ENCODE measurements around the gene TTC28. TPM values are rescaled to one million over a fixed set of nuclear protein-coding genes. Genes with fewer than 3 reads are reported as not detected.

Gene TTC28
- total and polyA plus RNA-seq, 10 of the 15 experiments (the other 5 are each of a cell fraction or from before 2014, with no cell fraction given) = 0.15 to 8.4 (median 1.4) TPM

- TF ChIP-seq CUX1 (IDR thresholded peaks at IDR 0.05; ENCODE audit: insufficient replicate concordance, low read depth, low read length) (no peak), HCFC1 (IDR thresholded peaks at IDR 0.05; ENCODE audit: low read length) (no peak), JUNB (IDR thresholded peaks at IDR 0.05) (no peak), TCF3 (IDR thresholded peaks at IDR 0.05; ENCODE audit: borderline replicate concordance, insufficient read depth, low read depth, low read length) (no peak), HDAC6 (IDR thresholded peaks at IDR 0.05; ENCODE audit: unreplicated experiment) (no peak), ATF2 (IDR thresholded peaks at IDR 0.05; ENCODE audit: low read length) (no peak), ETV6 (conservative IDR thresholded peaks at IDR 0.05 in 1 of 2, IDR thresholded peaks at IDR 0.05 in 1 of 2; ENCODE audit: borderline replicate concordance in 1 of 2, low read depth in 1 of 2) (no peak), PBX3 (IDR thresholded peaks at IDR 0.05; ENCODE audit: insufficient replicate concordance, low read depth, low read length) (no peak)
Observed at GRCh38 chr22:28021116-28021997, 658.3 kb downstream of the TTC28 start (continued).

Data from GM12878 (cell line).